ENCODE results near the gene AGAP1. TPM values are rescaled to one million over a fixed set of nuclear protein-coding genes. Genes with fewer than 3 reads are reported as not detected.

AGAP1 gene
- polyA plus RNA-seq, 3 donors from 2014 or later = 0.18 to 2.3 (median 0.21) TPM

DNA sequence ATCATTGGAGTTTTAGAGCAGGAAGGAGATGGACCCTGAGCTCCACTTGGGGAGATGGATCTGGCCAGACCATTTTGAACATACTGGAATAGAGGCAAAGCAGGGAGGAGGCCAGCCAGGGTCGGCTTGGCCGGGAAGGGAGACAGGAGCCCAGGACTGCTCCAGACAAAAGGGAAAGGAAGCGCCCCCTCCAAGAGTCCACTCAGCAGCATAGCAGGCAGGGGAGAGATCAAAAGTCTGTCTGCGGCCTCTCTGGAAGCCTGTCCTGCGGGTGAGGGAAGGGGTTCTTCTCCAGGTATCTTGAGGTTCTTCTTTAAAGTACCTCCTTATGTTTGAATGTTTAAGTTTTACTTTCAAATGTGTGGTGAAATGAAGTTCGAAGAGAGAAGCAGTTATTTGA lies 548.2 kb downstream of the AGAP1 start:
- H3K9me3 Mint-ChIP-seq = no peaks in the 10 kb centered on the region
- H3K27ac Mint-ChIP-seq = no peak overlapping the region
- H3K4me1 Mint-ChIP-seq = no peaks in the 10 kb centered on the region
- H3K36me3 Mint-ChIP-seq = peaks cover 0 to 18% (median 6%) of the 10 kb centered on the region in 3 donors
- peaks cover 0 to 2% (median 0%) of the 10 kb centered on the region in 3 donors for H3K27me3 Mint-ChIP-seq (ENCODE audit: low read depth in 3 of 3)
- DNase-seq = no peak
- no peak overlapping the region for H3K4me3 Mint-ChIP-seq

DNA sequence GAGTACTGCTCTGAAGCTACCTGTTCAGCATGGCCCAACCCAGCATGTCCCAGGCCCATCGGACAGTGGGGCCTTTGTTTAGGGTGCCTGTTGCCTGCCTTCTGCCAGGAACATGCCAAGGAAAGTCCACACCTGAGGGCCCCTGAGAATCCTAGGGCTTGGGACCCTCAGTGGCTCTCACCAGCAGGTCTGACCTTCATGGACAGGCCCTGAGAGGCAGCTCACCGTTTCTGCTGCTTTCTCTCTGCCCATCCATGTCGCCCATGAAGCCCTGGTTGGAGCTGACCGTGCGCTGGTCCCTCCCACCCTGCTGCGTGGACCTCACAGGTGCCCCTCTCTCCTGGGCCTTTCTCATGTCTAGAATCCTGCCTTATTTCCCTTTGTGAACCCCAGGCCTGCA lies 550.3 kb downstream of the AGAP1 start:
- Mint-ChIP-seq H3K27me3 (ENCODE audit: low read depth in 3 of 3) (peaks cover 0 to 3% (median 2%) of the 10 kb centered on the region in 3 donors), H3K36me3 (peaks cover 0 to 12% (median 3%) of the 10 kb centered on the region in 3 donors), H3K4me3 (no peak overlapping the region), H3K4me1 (no peaks in the 10 kb centered on the region), H3K27ac (no peak overlapping the region), H3K9me3 (no peaks in the 10 kb centered on the region)
- no peak for DNase-seq

DNA sequence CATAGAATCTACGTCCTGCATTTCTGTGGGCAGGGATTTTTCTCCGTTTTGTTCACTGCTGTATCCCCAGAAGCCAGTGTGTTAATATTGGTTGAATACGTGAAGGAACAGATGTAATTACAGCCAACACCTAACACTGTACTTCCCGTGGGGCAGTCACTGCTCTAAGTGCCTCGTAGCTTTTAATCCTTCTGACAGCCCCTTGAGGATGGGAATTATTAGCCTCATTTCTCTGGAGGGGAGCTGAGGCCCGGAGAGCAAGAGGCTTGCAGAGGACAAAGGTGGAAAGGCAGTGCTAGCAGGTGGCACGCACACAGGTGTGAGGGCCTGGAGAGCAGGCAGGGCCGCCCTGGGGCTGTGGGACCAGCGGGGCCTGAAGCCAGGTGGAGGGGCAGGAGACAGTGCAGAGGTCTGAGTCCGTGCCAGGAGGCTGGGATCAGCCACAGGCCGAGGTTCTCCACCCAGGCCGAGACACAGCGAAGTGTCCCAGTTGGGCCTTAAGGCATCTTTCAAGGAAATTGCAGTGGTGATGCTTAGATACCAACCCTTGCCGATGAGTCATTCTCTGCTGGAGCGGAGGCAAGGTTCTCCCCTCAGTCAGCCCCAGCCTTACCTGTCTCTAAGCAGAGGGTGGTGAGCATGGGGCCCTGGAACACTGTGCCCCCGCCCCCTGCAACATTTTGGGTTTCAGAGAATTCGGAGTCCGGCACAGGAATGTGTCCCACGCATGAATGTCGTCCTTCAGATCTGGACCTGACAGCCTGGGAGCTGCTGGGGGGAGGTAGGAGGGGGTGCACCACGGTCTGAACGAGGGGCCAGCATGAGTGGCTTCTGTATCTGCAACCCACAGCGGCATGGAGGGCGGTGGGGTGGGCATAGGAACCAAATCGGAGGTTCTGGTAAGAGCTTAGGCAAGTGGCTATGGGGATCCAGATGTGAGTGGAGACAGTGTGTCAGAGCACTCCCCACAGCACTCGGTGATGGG lies 551.7 kb downstream of the AGAP1 start:
- Mint-ChIP-seq H3K27me3 (ENCODE audit: low read depth in 3 of 3) (peaks cover 0 to 3% (median 2%) of the 10 kb centered on the region in 3 donors), H3K9me3 (no peaks in the 10 kb centered on the region), H3K4me3 (no peak overlapping the region), H3K36me3 (peaks cover 0 to 17% (median 3%) of the 10 kb centered on the region in 3 donors), H3K4me1 (peaks cover 0 to 8% of the 10 kb centered on the region in 2 donors), H3K27ac (no peak overlapping the region)
- DNase-seq = no peak

DNA sequence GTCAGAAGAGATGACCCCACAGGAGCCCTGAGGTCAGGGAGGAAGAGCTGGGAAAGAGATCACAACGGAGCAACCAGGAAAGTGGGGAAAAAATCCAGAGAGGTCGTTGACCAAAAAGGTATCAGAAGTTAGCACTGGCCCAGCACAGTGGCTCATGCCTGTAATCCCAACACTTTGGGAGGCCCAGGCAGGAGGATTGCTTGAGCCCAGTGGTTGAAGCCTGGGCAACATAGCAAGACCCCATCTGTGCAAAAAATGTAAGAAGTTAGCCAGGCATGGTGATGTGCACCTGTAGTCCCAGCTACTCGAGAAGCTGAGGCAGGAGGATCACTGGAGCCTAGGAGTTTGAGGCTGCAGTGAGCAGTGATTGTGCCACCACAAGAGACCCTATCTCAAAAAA lies 552.9 kb downstream of the AGAP1 start:
- Mint-ChIP-seq H3K27ac (no peak overlapping the region), H3K4me1 (peaks cover 0 to 8% of the 10 kb centered on the region in 2 donors), H3K9me3 (no peaks in the 10 kb centered on the region), H3K4me3 (no peak overlapping the region), H3K36me3 (peaks cover 0 to 12% (median 3%) of the 10 kb centered on the region in 3 donors), H3K27me3 (ENCODE audit: low read depth in 3 of 3) (peaks cover 0 to 4% (median 2%) of the 10 kb centered on the region in 3 donors)
- DNase-seq = no peak

DNA sequence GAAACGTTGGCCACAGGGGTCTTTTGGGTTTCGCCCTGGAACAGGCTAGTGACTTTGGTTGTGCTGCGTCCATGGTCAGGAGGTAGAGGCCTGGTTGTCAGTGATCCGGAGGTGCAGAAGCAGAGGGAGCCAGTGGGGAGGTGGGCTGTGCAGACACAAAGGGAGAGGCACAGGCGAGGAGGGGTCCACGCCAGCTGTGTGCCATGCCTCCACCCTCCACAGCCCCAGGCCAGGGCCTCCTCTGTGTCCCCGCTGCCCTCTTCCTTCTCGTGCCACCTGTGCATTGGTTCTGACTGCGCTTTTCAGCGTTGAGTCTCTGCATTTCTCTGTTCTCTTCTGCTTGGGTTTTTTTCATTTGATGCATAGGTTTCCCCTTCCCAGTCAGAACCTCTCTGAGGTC lies 553.3 kb downstream of the AGAP1 start:
- H3K36me3 Mint-ChIP-seq = peaks cover 0 to 9% (median 3%) of the 10 kb centered on the region in 3 donors
- no peak for DNase-seq
- H3K4me1 Mint-ChIP-seq = peaks cover 0 to 8% of the 10 kb centered on the region in 2 donors
- H3K27ac Mint-ChIP-seq = peak overlapping the region in 1 of 6 donors; percentile 53
- H3K27me3 Mint-ChIP-seq (ENCODE audit: low read depth in 3 of 3) = peaks cover 0 to 4% (median 2%) of the 10 kb centered on the region in 3 donors
- H3K9me3 Mint-ChIP-seq = no peaks in the 10 kb centered on the region
- H3K4me3 Mint-ChIP-seq = no peak overlapping the region

DNA sequence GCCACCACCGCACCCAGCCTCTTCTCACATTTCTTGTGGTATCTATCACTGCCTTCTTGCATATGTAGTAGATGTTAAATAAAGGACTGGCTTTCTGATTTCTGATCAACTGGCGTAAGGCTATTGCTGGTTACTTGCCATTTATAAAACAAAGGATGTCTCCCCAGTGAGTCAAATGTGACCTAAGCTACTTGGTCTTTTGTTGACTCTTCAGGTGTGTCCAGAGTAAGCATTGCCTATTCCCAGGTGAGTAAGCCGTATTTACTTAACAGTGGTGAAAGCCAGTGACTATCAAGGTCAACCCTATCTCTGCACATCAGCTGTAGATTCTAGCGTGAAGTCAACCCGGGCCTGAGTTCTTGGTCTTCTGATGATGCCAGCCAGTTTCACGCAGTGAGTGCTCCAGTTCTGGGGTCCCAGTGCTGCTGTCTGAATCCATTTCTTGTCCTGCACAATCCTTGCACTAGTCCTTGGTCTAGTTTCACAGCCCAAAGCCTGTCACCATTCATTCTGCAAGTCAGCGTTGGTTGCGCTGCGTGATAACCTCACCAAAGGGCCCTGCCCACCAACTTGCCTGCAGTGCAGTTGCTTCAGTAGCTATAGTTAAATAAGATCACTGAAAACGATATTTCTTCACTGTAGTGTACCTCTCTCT lies 554.2 kb downstream of the AGAP1 start:
- Mint-ChIP-seq H3K4me1 (peaks cover 3 to 14% of the 10 kb centered on the region in 2 donors), H3K27me3 (ENCODE audit: low read depth in 3 of 3) (peaks cover 0 to 4% (median 4%) of the 10 kb centered on the region in 3 donors), H3K9me3 (no peaks in the 10 kb centered on the region), H3K27ac (no peak overlapping the region), H3K4me3 (no peak overlapping the region), H3K36me3 (peaks cover 3 to 9% (median 4%) of the 10 kb centered on the region in 3 donors)
- DNase-seq = no peak

DNA sequence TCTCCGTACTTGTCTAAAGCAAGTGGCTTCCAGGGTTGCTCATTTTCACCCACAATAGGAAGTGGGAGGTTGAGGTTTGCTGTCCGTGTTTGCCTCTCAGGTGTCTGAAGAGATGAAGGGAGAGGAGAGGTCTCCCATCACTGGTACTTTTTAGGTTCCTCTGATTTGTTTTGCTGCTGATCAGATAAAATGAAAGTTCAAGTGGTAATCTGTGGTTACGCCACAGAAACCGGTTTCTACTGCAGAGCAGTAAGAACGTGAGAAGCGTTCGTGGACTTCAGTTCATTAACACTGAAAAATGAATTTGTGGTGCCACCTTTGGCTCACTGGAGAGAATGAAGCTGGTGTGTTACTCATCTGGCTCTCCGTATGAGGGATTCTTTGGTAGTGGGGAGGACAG lies 556.1 kb downstream of the AGAP1 start:
- peak overlapping the region in 1 of 5 donors; percentile 61 for H3K4me3 Mint-ChIP-seq
- H3K9me3 Mint-ChIP-seq = no peaks in the 10 kb centered on the region
- H3K36me3 Mint-ChIP-seq = peaks cover 3 to 11% (median 9%) of the 10 kb centered on the region in 3 donors
- H3K27me3 Mint-ChIP-seq (ENCODE audit: low read depth in 3 of 3) = peaks cover 0 to 4% (median 4%) of the 10 kb centered on the region in 3 donors
- DNase-seq = peak in 1 of 3 donors; percentile 19
- H3K27ac Mint-ChIP-seq = peak overlapping the region in 2 of 6 donors; percentile 7 to 23
- peaks cover 9 to 20% of the 10 kb centered on the region in 2 donors for H3K4me1 Mint-ChIP-seq

DNA sequence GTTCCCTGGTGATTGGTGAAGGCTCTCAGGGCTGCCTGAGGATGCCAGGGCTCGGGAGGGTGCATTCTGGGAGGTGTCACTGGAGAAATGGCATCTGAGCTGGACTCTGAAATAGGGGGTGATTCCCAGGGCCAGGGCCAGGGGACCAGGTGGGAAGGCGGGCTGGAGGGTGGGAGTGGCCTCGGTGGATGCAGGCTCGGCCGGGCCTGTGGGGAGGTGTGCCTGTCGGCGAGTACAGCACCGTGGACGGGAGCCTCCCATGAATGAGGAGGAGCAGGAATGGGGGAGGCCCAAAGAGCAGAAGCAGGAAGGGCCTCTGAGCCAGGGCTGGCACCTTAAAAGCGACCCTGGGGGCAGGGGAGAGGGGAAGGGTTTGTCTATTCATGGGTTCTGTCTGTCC lies 557.5 kb downstream of the AGAP1 start:
- H3K27ac Mint-ChIP-seq = no peak overlapping the region
- no peak for DNase-seq
- H3K36me3 Mint-ChIP-seq = peaks cover 7 to 10% (median 9%) of the 10 kb centered on the region in 3 donors
- H3K4me1 Mint-ChIP-seq = peaks cover 9 to 20% of the 10 kb centered on the region in 2 donors
- peaks cover 0 to 4% (median 4%) of the 10 kb centered on the region in 3 donors for H3K27me3 Mint-ChIP-seq (ENCODE audit: low read depth in 3 of 3)
- H3K4me3 Mint-ChIP-seq = no peak overlapping the region
- H3K9me3 Mint-ChIP-seq = no peaks in the 10 kb centered on the region

DNA sequence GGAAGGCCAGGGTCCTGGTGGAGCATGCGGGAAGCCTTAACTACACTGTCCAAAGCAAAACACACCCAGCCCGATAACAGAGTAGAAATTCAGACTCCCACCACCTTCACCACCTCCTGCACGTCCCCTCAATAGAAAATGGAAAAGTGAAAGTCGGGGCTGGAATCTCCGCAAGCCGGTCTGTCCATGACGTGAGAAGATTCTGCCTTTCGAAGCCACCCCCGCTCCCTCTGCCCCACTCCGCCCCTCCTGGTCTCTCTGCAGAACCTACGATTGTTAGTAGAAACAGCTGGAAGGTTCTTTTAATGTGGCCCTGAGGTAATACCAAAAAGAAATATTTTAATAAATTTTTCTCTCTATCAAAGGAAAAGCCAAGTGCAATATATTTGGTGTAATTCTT lies 558.0 kb downstream of the AGAP1 start:
- H3K27ac Mint-ChIP-seq = no peak overlapping the region
- H3K4me3 Mint-ChIP-seq = no peak overlapping the region
- H3K36me3 Mint-ChIP-seq = peaks cover 9 to 10% (median 10%) of the 10 kb centered on the region in 3 donors
- DNase-seq = no peak
- peaks cover 0 to 4% (median 4%) of the 10 kb centered on the region in 3 donors for H3K27me3 Mint-ChIP-seq (ENCODE audit: low read depth in 3 of 3)
- no peaks in the 10 kb centered on the region for H3K9me3 Mint-ChIP-seq
- peaks cover 9 to 20% of the 10 kb centered on the region in 2 donors for H3K4me1 Mint-ChIP-seq

DNA sequence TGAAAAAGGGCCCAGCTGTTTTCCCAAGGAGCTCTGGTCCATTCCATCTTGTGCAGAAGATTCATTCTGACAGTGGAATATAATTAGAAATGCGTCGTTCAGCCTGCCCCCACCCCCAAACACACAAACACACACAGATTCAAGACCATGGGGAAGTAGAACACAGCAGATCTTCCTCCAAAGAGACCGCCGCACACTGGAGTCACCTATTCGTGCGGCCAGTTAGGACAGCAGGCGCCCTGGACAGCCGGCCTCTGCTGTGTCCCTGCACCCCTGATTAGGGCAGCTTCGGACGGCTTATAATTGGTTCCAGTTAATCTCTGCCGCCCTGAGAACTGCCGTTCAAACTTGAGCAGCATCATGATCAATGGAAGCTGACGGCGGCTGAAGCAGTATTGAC lies 558.4 kb downstream of the AGAP1 start:
- peaks cover 0 to 5% (median 4%) of the 10 kb centered on the region in 3 donors for H3K27me3 Mint-ChIP-seq (ENCODE audit: low read depth in 3 of 3)
- DNase-seq = no peak
- H3K9me3 Mint-ChIP-seq = no peaks in the 10 kb centered on the region

DNA sequence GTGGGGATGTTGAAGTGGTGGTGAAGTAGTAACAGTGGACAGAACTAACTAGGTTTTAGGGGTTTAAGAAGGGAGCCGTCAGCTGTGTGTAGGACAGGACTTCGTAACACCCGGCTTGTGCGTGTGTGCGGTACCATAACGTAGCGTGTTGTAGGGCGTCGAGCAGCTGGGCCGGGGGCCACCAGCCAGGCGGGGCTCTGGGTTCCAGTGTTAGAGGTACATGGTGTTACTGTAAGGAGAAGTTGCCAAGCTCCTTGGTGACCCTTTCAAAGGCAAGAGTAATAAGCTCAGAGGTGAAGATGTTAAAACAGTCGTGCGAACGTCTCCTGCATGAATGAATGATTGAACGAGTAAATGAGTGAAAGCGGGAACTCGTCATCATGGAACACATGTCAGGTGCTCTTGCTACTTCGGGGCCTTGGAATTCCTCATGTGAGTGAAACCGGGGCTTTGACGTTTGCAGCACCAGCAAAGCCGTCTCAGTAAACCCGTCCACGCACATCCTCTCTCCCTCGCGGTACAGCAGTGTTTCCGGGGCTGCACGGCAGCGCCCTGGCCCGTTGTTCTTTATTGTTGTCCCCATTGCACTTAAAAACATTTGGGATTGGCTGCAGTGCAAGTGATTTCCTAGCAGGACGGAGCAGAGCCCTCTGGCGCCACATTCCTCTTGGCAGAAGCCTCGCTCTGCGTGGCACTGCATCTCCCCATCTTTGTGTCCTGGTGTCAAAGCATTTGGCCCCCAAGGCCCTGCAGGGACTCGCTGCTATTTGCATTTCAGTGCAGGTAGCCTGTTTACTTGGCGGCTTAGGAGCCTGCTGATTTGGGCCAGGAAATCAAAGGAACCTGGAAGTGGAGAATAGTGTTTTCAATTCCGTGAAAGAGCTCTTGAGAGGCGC lies 559.3 kb downstream of the AGAP1 start:
- no peaks in the 10 kb centered on the region for H3K9me3 Mint-ChIP-seq
- no peak overlapping the region for H3K27ac Mint-ChIP-seq
- peaks cover 13 to 16% (median 15%) of the 10 kb centered on the region in 3 donors for H3K36me3 Mint-ChIP-seq
- H3K4me1 Mint-ChIP-seq = peaks cover 9 to 20% of the 10 kb centered on the region in 2 donors
- peak overlapping the region in 1 of 5 donors; percentile 4 for H3K4me3 Mint-ChIP-seq
- no peak for DNase-seq
- peaks cover under 1 to 8% (median 4%) of the 10 kb centered on the region in 3 donors for H3K27me3 Mint-ChIP-seq (ENCODE audit: low read depth in 3 of 3)

More for the DNA sequence above, 558.4 kb downstream of the AGAP1 start:
- no peak overlapping the region for H3K27ac Mint-ChIP-seq
- H3K4me1 Mint-ChIP-seq = peaks cover 9 to 20% of the 10 kb centered on the region in 2 donors
- peaks cover 9 to 10% (median 10%) of the 10 kb centered on the region in 3 donors for H3K36me3 Mint-ChIP-seq
- H3K4me3 Mint-ChIP-seq = no peak overlapping the region

DNA sequence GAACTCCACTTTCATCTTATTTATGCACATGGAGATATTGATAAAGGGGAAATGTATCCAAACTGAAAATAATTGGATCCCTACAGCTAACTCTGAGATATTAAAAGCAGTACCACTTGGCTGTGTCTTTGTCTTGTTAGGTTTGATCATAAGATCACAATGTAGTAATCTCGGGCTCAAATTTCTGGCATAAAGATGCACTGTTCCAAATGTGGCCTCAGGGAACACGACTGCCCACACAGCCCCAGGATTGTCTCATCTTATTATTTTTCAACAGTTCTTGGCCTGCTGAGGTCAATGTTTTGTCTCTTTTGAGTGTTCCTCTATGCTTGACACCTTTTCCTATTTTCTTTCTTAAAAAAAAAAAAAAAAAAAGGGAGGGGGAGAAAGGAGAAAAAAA lies 560.3 kb downstream of the AGAP1 start:
- Mint-ChIP-seq H3K27ac (no peak overlapping the region), H3K27me3 (ENCODE audit: low read depth in 3 of 3) (peaks cover 4 to 8% (median 4%) of the 10 kb centered on the region in 3 donors), H3K4me1 (peaks cover 9 to 20% of the 10 kb centered on the region in 2 donors), H3K4me3 (no peak overlapping the region), H3K36me3 (peaks cover 14 to 20% (median 20%) of the 10 kb centered on the region in 3 donors), H3K9me3 (no peaks in the 10 kb centered on the region)
- no peak for DNase-seq

Data from immature natural killer cell (primary cell).